SK-N-MC (cell line): ENCODE measurements around the gene RFC1.
"Not testable (repeated sequence)": the region's sequence is repeated elsewhere in the genome, so short reads cannot be mapped to it uniquely, and the experiment has no call there.

Source experiments
- DNase-seq: peaks from one replicate; pipeline ENCODE4 v3.0.0-alpha.2; 2011; ENCODE audit warnings: low read depth, low spot score
- H3K27ac ChIP-seq: fragments of 200-600 bp; sonication (generic); 2 replicates; pipeline ENCODE4 v1.5.1; 2016; ENCODE audit warnings: mixed run types
- H3K36me3 ChIP-seq: fragments of 200-600 bp; sonication (generic); 2 replicates; pipeline ENCODE4 v1.6.1; 2017; ENCODE audit warnings: antibody characterized with exemption, low read length, mixed read lengths; ENCODE audit not compliant: insufficient read depth
- H3K4me3 ChIP-seq: fragments of 200-600 bp; sonication (generic); 2 replicates; pipeline ENCODE4 v1.5.1; 2016
- H3K9ac ChIP-seq: fragments of 200-600 bp; sonication (generic); 2 replicates; pipeline ENCODE4 v1.8.0; 2017; ENCODE audit warnings: mixed run types, mixed read lengths; ENCODE audit not compliant: insufficient read length
- H3K9me3 ChIP-seq: fragments of 200-600 bp; sonication (generic); 2 replicates; pipeline ENCODE4 v1.6.1; 2017; ENCODE audit warnings: low read depth, mild to moderate bottlenecking, antibody characterized with exemption, low read length, moderate library complexity, mixed read lengths
- EZH2 ChIP-seq: fragments of 200-600 bp; sonication (generic); IDR thresholded peaks from one replicate; pipeline ENCODE4 v1.6.1; 2017; ENCODE audit warnings: antibody characterized with exemption
- FOXP2 ChIP-seq: optimal IDR thresholded peaks from 2 replicates; pipeline ENCODE3; 2011; ENCODE audit warnings: mild to moderate bottlenecking, moderate library complexity; ENCODE audit not compliant: insufficient read depth; ENCODE audit errors: extremely low read length, control extremely low read depth
- POLR2AphosphoS5 ChIP-seq: IDR thresholded peaks from 2 replicates; pipeline ENCODE4 v1.6.1; 2012; ENCODE audit warnings: mild to moderate bottlenecking, low read depth, low read length, borderline replicate concordance

RFC1 gene

DNA sequence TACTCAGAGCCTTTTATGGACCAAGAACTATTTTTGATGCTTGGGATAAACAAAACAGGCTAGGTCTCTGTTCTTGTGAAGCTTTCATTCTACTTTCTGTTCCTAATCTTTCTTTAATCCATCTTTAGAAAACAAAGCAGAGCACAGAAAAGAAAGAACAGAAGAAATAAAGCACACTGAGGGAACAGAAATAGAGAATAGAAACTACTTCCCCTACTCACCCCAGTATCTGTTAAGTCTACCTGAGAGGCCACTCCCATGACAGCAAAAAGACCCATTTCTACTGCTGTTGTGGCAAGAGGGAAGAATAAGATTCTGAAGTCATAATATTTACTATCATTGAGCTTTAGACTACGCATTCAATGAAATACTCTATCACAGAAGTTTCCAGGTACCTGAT, 9.2 kb downstream of the RFC1 start:
- H3K36me3 ChIP-seq, result peaks cover 16% of the 10 kb centered on the region
- no peak overlapping the region for H3K4me3 ChIP-seq
- H3K9me3 ChIP-seq, result no peaks in the 10 kb centered on the region
- H3K9ac ChIP-seq, result no peak overlapping the region
- H3K27ac ChIP-seq, result peak overlapping the region; percentile 51
- no peak for TF ChIP-seq POLR2AphosphoS5
- TF ChIP-seq FOXP2, result no peak
- no peak for TF ChIP-seq EZH2
- DNase-seq, result no peak

DNA sequence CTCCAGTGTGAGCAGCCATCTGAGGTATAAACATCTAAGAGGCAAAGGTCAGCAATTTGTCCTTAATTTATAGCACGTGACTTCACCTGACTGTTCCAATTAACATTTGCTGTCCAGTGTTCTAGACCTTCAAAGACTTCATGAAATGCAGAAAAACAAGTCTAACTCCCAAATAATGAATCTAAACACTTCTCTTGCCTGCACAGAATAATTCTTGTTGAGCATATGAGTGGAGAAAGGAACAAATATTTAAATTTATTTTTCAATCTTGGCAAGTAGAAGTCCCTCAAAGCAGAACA, 12.0 kb downstream of the RFC1 start:
- Histone ChIP-seq H3K36me3 (peaks cover 34% of the 10 kb centered on the region), H3K4me3 (peak overlapping the region; percentile 71), H3K9me3 (peaks cover 6% of the 10 kb centered on the region; the same call in 1 of the 2 replicates), H3K9ac (peak overlapping the region; percentile 62), H3K27ac (peak overlapping the region; percentile 88)
- DNase-seq, result no peak
- no peak for TF ChIP-seq FOXP2
- TF ChIP-seq POLR2AphosphoS5, result no peak
- TF ChIP-seq EZH2, result no peak

GRCh38 chr4:39353478-39354253, 12.5 kb downstream of the RFC1 start:
- peak overlapping the region; percentile 88 for H3K27ac ChIP-seq
- H3K36me3 ChIP-seq, result peaks cover 34% of the 10 kb centered on the region
- H3K4me3 ChIP-seq, result peak overlapping the region; percentile 71
- TF ChIP-seq POLR2AphosphoS5, result no peak
- no peak for TF ChIP-seq FOXP2
- no peak for TF ChIP-seq EZH2
- peak overlapping the region; percentile 62 for H3K9ac ChIP-seq
- H3K9me3 ChIP-seq, result peaks cover 6% of the 10 kb centered on the region; the same call in 1 of the 2 replicates
- peak; percentile 24 for DNase-seq

- Histone ChIP-seq H3K27ac (peak overlapping the region; percentile 88), H3K4me3 (peak overlapping the region; percentile 71), H3K9ac (peak overlapping the region; percentile 62), H3K36me3 (peaks cover 33% of the 10 kb centered on the region)
- DNase-seq, H3K9me3 ChIP-seq: not testable (repeated sequence)
Measured at GRCh38 chr4:39353149-39353477, 13.0 kb downstream of the RFC1 start.

DNA sequence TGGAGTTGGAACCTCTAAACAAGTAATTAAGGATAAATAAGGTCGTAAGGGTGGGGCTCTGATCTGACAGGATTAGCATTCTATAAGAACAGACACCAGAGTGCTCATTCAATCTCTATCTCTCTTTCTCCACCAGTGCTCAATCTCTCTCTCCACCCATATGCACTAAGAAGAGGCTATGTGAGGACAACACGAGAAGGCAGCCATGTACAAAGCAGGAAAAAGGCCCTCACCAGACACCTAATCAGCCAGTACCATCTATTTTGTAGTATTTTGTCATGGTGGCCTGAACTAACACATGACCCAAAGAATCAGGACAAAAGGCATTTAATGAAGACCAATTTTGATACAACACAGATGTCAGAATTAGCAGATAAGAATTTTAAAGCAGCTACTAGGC, 16.8 kb downstream of the RFC1 start:
- DNase-seq, result no peak
- Histone ChIP-seq H3K4me3 (no peak overlapping the region), H3K9me3 (peaks cover 6% of the 10 kb centered on the region; the same call in 1 of the 2 replicates), H3K9ac (no peak overlapping the region), H3K36me3 (peaks cover 58% of the 10 kb centered on the region), H3K27ac (no peak overlapping the region)
- TF ChIP-seq FOXP2 (no peak), POLR2AphosphoS5 (no peak), EZH2 (no peak)

DNA sequence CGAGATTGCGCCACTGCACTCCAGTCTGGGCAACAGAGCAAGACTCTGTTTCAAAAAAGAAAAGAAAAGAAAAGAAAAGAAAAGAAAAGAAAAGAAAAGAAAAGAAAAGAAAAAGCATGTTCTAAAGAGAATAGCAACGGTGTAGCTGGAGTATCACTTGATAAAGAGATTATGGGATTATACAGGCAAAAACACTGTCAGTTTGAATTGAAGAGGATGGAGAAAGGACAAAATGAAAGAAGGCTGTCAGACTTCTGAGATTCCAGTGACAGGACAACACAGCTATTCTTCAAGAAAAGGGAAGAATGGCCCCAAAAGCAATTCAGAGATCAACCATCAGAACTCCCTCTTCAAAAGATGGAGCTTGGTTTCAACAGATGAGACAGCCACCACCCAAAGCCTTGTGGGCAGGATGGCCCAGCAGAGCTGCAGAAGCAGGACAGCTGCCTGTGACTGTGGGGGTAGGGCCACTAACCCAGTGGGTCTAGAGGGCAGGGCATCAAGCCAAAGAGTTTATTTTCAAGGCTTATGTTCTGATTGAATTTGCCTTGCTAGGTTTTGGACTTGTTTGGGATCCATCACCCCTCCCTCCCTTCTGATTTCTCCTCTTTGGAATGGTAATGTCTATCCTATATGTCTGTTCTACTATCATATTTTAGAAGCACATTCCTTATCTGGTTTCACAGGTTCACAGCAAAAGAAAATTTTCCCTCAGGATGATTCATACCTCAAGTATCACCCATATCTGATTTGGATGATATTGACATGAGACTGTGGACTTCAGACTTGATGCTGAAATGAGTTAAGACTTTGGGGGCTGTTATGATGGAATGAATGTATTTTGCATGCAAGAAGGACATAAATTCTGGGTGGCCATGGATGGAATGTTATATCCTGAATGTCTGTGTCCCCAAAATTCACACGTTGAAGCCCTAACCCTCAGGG, 17.5 kb downstream of the RFC1 start:
- H3K9ac ChIP-seq, result no peak overlapping the region
- peaks cover 58% of the 10 kb centered on the region for H3K36me3 ChIP-seq
- TF ChIP-seq POLR2AphosphoS5 (no peak), FOXP2 (no peak), EZH2 (no peak)
- no peak for DNase-seq
- peaks cover 6% of the 10 kb centered on the region; the same call in 1 of the 2 replicates for H3K9me3 ChIP-seq
- H3K27ac ChIP-seq, result no peak overlapping the region
- no peak overlapping the region for H3K4me3 ChIP-seq

DNA sequence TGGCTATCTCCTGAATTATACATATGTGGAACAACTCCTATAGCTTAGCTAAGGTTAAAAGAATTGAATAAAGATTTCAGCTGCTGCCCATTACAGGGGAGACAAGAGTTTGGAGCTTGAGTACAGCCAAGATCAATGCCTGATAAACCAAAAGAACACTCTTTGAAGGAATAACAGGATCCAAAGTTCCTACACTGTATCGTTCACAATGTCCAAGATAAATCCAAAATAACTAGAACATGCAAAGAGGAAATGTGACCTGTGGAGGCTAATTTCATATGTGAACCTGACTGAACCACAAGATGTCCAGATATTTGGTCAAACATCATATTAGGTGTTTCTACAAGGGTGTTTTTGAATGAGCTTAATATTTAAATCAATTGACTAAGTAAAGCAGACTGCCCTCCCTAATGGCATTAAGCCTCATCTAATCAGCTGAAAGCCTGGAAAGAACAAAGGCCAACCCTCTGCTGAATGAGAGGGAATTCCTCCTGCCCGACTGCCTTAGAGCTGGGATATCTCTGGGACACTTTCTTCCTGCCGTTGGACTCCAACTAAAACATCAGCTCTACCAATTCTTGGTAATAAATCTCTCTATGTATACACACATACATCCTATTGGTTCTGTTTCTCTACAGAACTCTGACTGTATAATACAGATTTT, 19.2 kb downstream of the RFC1 start:
- no peak overlapping the region for H3K9ac ChIP-seq
- H3K9me3 ChIP-seq, result peaks cover 6% of the 10 kb centered on the region; the same call in 1 of the 2 replicates
- TF ChIP-seq FOXP2 (no peak), POLR2AphosphoS5 (no peak), EZH2 (no peak)
- no peak overlapping the region for H3K4me3 ChIP-seq
- no peak for DNase-seq
- H3K27ac ChIP-seq, result no peak overlapping the region
- peaks cover 71% of the 10 kb centered on the region for H3K36me3 ChIP-seq

- no peak overlapping the region for H3K9ac ChIP-seq
- no peak for DNase-seq
- H3K4me3 ChIP-seq, result no peak overlapping the region
- no peak for TF ChIP-seq POLR2AphosphoS5
- TF ChIP-seq EZH2, result no peak
- TF ChIP-seq FOXP2, result no peak
- H3K9me3 ChIP-seq, result no peaks in the 10 kb centered on the region
- 0 out of 2 replicates have a peak overlapping the region, but pooled peaks have one; percentile 8 for H3K27ac ChIP-seq
- peaks cover 69% of the 10 kb centered on the region for H3K36me3 ChIP-seq
Measured at GRCh38 chr4:39342731-39343130, 23.4 kb downstream of the RFC1 start.
